Ovary (tissue), 1 donor: ENCODE data around the gene IL1RAPL1.
"Not testable (repeated sequence)": the region's sequence is repeated elsewhere in the genome, so short reads cannot be mapped to it uniquely, and the experiment has no call there.

Experiments used
- EP300 ChIP-seq: sonication (generic); formaldehyde crosslinking; IDR thresholded peaks from one replicate; pipeline ENCODE4 v1.6.1; 2017; ENCODE audit warnings: antibody characterized with exemption
- POLR2A ChIP-seq: fragments of 450-650 bp; IDR thresholded peaks from one replicate; pipeline ENCODE4 v1.6.1; 2017; ENCODE audit warnings: antibody characterized with exemption, mild to moderate bottlenecking, moderate library complexity

DNA sequence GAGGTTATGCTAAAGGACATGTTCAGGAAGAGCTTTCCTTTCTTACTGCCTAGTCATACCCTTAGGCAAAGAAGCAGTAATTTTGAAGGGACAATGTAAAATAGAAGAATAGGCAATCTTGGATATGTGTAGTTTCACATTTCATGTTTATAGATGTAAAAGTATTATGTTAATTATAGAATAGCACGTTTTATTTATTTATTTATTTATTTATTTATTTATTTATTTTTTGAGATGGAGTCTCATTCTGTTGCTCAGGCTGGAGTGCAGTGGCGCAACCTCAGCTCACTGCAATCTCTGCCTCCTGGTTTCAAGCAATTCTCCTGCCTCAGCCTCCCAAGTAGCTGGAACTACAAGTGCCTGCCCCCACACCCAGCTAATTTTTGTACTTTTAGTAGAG lies 535.6 kb downstream of the IL1RAPL1 start:
- not testable (repeated sequence) for TF ChIP-seq POLR2A, EP300
